Suprapubic skin (tissue), 3 donors: ENCODE measurements around the gene CNTN6.

Source experiments
- POLR2A ChIP-seq, 2 donors: fragments of 450-650 bp; IDR thresholded peaks; one replicate each; pipeline ENCODE4 v1.6.1; 2017; ENCODE audit warnings: antibody characterized with exemption in 2 of 2, mild to moderate bottlenecking in 2 of 2, moderate library complexity in 2 of 2
- TF ChIP-seq, protein P1 (sequence below), 2 donors: fragments of 200-600 bp in 1 of 2; fragments of 450-650 bp in 1 of 2; sonication (generic) in 1 of 2; IDR thresholded peaks; one replicate each; pipeline ENCODE4 v1.5.1; 2016 to 2019; ENCODE audit warnings: antibody characterized with exemption in 2 of 2, mild to moderate bottlenecking in 1 of 2, moderate library complexity in 1 of 2

DNA sequence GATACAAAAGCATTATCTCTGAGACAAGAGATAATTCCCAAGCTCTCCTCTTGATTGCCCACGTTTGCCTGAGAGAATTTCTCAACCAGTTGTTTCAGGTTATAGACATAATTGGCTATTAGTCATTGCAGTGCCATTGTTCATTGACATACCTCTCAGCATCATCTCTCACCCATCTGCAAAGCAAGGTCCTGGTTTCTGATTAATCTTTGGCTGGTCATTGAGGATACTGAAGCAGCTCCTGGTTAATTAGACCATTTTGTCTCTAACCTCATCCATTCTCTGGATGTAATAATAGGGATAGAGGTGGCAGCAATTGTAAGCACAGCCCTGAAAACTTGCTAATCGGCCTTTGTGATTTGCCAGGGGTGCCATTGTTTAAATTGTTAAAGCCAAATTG lies 104.2 kb downstream of the CNTN6 start:
- TF ChIP-seq, protein P1, sequence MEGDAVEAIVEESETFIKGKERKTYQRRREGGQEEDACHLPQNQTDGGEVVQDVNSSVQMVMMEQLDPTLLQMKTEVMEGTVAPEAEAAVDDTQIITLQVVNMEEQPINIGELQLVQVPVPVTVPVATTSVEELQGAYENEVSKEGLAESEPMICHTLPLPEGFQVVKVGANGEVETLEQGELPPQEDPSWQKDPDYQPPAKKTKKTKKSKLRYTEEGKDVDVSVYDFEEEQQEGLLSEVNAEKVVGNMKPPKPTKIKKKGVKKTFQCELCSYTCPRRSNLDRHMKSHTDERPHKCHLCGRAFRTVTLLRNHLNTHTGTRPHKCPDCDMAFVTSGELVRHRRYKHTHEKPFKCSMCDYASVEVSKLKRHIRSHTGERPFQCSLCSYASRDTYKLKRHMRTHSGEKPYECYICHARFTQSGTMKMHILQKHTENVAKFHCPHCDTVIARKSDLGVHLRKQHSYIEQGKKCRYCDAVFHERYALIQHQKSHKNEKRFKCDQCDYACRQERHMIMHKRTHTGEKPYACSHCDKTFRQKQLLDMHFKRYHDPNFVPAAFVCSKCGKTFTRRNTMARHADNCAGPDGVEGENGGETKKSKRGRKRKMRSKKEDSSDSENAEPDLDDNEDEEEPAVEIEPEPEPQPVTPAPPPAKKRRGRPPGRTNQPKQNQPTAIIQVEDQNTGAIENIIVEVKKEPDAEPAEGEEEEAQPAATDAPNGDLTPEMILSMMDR (IDR thresholded peaks at IDR 0.05) = no peak
- TF ChIP-seq POLR2A (IDR thresholded peaks at IDR 0.05) = no peak
